SHP77 treated with DMSO at 0.1 percent for 48 hours (cell line): ENCODE data around the gene ZNF425.
"Not testable (repeated sequence)": the region's sequence is repeated elsewhere in the genome, so short reads cannot be mapped to it uniquely, and the experiment has no call there.

Source experiments
- DNase-seq: peaks from one replicate; lab custom pipeline; 2025; lab: John Stamatoyannopoulos, UW

Gene ZNF425

DNA sequence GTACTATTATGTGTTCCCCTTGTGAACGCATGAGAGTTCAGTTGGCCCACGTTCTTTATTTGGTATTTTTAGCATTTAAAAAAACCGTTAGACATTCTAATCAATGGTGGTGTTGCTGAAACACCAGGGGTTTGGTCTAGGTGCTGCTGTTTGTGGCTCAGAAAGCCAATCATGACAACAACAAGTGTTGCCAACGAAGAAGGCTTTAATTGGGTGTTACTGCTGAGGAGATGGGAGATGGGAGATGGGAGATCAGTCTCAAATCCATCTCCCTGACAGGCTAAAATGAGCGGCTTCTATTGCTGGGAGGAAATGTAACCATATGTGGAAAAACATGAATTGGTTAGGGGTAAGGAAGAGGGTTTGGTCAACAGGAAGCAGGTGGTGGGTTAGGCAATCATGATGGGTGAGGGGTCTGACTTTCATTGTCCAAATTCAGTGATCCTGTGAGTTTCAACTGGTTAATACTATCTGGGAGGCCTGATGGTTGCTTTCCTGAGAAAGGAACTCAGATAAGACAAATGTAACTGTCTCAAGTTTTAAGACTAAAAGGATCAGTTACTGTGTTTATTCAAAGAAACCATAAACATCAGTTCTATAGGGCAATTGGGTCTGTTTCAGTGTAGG lies 4.6 kb upstream of the ZNF425 start:
- DNase-seq = no peak

DNA sequence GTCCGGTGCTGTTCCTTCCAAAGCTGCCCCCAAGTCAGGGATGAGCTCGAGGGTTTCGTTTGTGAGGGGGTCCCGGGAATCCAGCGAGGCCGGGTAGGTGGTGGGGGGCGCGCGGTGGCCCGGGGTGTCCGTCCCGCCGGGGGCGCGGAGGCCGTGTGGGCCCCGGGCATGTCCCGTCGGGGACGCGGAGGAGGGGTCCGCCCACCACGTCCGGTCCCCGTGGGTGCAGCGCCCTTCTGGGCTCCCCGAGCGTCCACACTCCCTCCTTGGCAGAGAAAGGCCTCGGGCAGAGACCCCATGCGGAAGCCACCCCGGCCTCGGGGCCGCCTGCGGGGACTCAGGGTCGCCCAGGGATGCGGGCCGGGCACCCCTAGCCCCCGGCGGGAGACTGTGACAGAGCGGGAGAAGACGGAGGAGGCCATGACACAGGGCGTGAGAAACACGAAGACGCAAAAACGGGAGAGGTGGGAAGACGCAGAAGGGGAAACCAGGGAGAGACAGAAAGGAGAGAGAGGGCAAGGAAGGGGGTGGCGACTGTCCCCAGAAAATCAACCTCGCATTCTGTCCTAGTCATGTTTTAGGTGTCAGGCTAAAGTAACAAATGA lies 640 bp upstream of the ZNF425 start:
- peak; percentile 33 for DNase-seq

DNA sequence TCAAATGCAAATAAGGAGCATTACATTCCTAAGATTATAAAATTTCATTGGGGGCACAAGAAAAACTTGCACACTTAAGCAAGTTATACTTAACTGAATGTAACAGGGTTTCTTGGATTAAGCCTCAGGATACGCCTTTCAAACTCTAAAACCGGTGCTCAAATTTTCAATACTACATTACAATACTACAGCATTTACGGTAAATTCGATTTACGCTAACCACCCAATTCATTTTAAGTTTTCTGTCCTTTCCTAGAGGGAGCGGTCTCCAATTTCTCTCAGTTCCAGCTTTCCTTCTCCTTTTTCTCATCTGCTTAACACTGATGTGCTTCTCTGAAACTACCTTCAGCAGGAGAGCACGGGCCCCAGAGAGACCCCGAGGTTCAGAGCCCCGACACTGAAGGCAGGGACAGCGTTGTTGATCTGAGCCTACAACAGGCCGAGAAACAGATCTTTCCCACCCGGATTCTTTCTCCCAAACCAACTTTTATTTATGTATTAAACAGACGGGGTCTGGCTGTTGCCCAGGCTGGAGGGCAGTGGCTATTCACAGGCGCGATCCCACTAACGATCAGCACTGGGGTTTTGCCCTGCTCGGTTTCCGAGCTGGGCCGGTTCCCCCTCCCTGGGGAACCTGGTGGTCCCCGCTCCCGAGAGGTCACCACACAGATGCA lies 798 bp downstream of the ZNF425 start:
- DNase-seq = no peak

GRCh38 chr7:149109969-149110368 lies 16.2 kb downstream of the ZNF425 start:
- DNase-seq = no peak

GRCh38 chr7:149104749-149105148 lies 21.4 kb downstream of the ZNF425 start:
- no peak for DNase-seq

DNA sequence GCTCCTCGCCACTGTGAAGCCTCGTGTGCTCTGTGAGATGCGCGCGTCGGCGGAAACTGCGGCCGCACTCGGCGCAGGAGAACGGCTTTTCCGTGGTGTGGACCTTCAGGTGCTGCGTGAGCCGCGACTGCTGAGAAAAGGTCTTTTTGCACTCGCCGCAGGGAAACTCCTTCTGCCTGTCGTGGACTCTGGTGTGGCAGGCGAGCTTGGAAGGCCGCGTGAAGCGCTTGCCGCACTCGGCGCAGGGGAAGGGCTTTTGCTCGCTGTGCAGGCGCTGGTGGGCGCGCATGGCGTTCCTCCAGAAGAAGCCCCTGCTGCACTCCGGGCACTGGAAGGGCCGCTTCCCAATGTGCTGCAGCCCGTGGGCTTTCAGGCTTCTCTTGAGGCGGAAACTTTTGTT lies 21.9 kb downstream of the ZNF425 start:
- DNase-seq = no peak

- DNase-seq = no peak
Measured at GRCh38 chr7:149103424-149103823, 22.7 kb downstream of the ZNF425 start.

DNA sequence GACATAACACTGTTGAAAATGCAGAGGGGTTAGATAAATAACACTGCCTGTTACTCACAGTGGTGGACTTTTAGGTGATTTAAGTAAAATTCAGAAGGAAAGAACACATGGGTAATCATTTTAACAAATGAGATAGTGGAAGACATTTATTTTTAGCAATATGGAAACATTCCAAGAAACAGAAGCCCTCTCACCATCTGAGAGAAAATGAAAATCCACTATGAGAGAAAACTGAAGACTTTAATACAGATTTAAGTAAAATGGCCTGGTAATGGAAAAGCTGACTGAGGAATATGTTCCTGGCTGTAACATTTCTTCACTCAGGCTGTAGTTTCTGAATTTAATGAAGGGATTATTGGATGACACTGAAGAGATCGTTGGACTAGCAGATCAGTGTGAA lies 23.5 kb downstream of the ZNF425 start:
- DNase-seq = no peak

DNA sequence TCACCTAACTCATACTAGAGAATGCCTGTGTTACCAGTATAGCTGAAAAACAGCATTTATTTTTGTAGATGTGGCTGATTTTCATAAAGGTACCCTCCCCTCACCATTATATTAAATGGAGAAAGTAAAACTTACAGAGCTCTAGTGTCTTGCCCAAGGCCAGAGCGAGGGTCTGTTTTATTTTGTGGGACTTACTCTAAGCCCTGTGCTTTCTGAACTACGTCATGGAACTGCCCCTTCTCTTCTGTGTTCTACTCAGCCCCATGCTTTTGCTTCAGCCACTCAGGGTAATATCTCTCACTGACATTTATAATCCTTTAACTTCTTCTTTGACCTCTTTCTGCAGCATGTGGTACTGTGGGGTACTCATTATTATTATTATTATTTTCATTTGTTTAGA lies 25.3 kb downstream of the ZNF425 start:
- no peak for DNase-seq

- no peak for DNase-seq
Measured at GRCh38 chr7:149099058-149099457, 27.1 kb downstream of the ZNF425 start.

GRCh38 chr7:149097088-149097487 lies 29.0 kb downstream of the ZNF425 start:
- DNase-seq = no peak

DNA sequence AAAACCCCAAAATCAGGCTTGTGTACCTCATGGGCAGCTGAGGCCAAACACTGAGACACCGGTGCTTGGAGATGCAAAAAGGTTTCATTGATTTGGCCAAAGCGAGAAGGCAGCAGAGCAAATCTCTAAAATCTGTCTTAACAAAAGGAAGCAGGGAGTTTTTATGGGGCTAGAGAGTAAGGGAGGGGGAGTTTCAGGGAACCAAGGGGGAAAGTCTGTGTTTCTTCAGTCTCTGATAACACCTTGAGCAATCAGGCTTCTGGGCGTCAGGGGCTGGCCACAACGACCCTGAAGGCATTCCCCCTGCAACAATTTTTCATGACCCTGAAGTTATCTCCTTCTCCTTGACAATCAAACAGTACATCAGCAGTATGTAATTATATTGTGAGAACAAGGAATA lies 32.9 kb downstream of the ZNF425 start:
- no peak for DNase-seq

GRCh38 chr7:149092244-149092643 lies 33.9 kb downstream of the ZNF425 start:
- not testable (repeated sequence) for DNase-seq

DNA sequence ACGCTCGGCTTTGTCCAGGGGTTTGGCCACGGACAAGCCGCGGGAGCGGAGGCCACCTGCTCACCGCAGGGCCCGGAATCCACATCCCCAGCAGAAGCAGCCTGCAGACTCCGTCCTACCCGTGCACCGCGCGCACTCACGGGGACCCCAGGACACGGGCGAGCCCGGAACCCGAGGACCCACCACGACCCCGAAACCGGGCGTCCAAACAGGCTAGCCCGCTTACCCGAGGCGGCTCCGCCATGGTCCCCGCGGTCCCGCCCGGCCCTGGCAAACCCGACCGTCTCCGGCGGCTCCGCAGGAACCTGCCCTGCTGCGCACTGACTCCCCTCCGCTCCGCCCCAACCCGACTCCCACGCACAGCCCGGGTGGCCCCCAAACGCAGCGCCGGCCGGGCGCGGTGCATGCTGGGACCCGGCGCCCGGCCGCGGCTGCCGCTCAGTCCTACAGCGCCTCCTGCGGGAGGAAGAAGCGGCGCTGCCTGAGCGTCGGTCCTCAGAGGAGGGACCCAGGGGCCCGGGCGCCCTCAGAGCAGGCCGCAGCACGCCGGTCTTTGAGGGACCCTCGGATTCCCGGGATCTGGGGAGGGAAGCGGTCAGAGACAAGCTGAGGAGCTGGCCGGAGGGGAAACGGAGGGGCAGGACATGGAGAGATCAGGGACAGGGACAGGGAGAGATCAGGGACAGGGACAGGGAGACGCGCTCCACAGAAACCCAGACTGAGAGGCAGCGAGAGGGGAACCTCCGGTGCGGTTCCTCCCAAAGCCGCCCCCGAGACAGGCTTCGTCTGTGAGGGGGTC lies 35.5 kb downstream of the ZNF425 start, which contains the start of gene ZNF786:
ZNF786 (minus strand) TSS at position 322 of the 799 bp plus-strand sequence; CDS start at position 244, 78 bp downstream.
- peak; percentile 49 for DNase-seq

- DNase-seq = no peak
Measured at GRCh38 chr7:149087376-149087775, 38.7 kb downstream of the ZNF425 start.

DNA sequence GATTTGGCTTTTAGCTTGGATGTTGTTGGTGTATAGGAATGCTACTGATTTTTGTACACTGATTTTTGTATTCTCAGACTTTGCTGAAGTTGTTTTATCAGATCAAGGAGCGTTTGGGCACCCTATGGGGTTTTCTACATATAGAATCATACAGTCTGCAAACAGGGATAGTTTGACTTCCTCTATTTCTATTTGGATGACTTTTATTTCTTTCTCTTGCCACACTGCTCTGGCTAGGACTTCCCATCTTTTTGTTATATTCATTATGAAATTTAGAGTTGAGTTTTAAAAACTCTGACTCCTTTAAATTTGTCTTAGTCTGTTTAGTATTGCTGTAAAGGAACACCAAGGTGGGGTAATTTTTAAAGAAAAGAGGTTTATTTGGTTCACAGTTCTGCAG lies 40.3 kb downstream of the ZNF425 start:
- DNase-seq = no peak

DNA sequence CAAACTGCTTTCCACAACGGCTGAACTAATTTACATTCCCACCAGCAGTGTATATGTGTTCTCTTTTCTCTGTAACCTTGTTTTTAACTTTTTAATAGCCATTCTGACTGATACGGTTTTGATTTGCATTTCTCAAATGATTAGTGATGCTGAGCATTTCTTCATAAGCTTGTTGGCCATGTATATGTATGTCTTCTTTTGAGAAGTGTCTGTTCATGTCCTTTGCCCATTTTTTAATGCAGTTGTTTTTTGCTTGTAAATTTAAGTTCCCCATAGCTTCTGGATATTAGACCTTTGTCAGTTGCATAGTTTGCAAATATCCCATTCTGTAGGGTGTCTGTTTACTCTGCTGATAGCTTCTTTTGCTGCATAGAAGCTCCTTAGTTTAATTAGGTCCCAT lies 41.7 kb downstream of the ZNF425 start:
- no peak for DNase-seq

DNA sequence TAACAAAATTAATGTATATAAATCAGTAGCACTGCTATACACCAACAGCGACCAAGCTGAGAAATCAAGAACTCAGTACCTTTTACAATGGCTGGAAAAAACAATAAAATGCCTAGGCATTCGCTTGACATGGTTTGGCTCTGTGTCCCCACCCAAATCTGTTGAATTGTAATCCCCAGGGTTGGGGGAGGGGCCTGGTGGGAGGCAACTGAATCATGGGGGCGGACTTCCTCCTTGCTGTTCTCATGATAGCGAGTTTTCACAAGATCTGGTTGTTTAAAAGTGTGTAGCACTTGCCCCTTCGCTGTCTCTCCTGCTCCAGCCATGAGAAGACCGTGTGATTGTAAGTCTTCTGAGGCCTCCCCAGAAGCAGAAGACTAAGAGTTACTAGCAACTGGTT lies 44.2 kb downstream of the ZNF425 start:
- DNase-seq = no peak

DNA sequence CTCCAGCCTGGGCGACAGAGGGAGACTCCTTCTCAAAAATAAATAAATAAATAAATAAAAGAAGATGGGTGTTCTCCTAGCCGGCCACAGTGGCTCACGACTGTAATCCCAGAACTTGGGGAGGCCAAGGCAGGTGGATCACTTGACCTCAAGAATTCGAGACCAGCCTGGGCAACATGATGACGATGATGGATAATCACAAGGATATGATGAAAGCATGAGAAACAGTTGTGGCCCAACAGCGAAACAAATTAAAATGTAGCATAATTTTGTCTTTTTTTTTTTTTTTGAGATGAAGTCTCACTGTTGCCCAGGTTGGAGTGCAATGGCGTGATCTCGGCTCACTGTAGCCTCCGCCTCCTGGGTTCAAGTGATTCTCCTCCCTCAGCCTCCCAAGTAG lies 48.5 kb downstream of the ZNF425 start:
- DNase-seq = no peak

DNA sequence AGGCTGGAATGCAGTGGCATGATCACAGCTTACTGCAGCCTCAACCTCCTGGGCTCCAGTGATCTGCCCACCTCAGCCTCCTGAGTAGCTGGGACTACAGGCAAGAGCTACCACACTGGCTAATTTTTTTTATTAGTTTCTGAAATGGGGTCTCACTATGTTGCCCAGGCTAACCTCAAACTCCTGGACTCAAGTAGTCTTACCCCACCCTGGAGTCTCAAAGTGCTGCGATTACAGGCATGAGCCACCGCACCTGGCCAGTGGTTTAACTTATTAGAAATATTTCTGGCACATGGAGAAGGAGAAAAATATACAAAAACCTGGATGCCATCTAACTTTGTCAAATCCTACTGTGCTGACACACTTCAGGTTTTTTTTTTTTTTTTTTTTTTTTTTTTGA lies 50.8 kb downstream of the ZNF425 start:
- no peak for DNase-seq

GRCh38 chr7:149074116-149074885 lies 51.8 kb downstream of the ZNF425 start:
- no peak for DNase-seq

- no peak for DNase-seq
Measured at GRCh38 chr7:149072438-149072775, 53.7 kb downstream of the ZNF425 start.
